HFFc6 (cell line): ENCODE measurements around the gene AKAP6. TPM values are rescaled to one million over a fixed set of nuclear protein-coding genes. Genes with fewer than 3 reads are reported as not detected.

ENCODE experiments used
- DNase-seq: peaks from one replicate; pipeline ENCODE4 v3.0.0-alpha.2; 2018
- H3K27ac Mint-ChIP-seq: 2 replicates; pipeline ENCODE4 v1.8.0; 2020; ENCODE audit warnings: mild to moderate bottlenecking, mixed read lengths
- H3K27me3 Mint-ChIP-seq: 2 replicates; pipeline ENCODE4 v1.8.0; 2021; ENCODE audit warnings: mild to moderate bottlenecking, moderate library complexity, mixed read lengths; ENCODE audit not compliant: insufficient read depth
- H3K36me3 Mint-ChIP-seq: 2 replicates; pipeline ENCODE4 v1.8.0; 2021; ENCODE audit warnings: low read depth, mixed read lengths
- H3K4me1 Mint-ChIP-seq: 2 replicates; pipeline ENCODE4 v1.8.0; 2020; ENCODE audit warnings: low read depth, mixed read lengths
- H3K4me3 Mint-ChIP-seq: 2 replicates; pipeline ENCODE4 v1.8.0; 2020; ENCODE audit warnings: mild to moderate bottlenecking, moderate library complexity, mixed read lengths
- H3K9me3 Mint-ChIP-seq: 2 replicates; pipeline ENCODE4 v1.8.0; 2020; ENCODE audit warnings: mild to moderate bottlenecking, mixed read lengths
- total RNA-seq, 6 experiments: library from RNA; stranded (reverse); fragmentation: NEBNext Ultra II Directional; extraction: Animal tissue kit (Norgen Biotek cat#: 25700); gene quantifications; 2 replicates in 1 of 6; 3 replicates in 5 of 6; pipeline ENCODE4 v1.2.3, GENCODE V29; 2021
- TF ChIP-seq, protein P1 (sequence below): fragments of 200-600 bp; sonication (generic); IDR thresholded peaks from 2 replicates; pipeline ENCODE4 v1.5.0; 2021; ENCODE audit warnings: antibody characterized with exemption, mild to moderate bottlenecking

Gene AKAP6
- total RNA-seq, 6 experiments from 2014 or later = 6.1 to 9.8 (median 6.5) TPM

DNA sequence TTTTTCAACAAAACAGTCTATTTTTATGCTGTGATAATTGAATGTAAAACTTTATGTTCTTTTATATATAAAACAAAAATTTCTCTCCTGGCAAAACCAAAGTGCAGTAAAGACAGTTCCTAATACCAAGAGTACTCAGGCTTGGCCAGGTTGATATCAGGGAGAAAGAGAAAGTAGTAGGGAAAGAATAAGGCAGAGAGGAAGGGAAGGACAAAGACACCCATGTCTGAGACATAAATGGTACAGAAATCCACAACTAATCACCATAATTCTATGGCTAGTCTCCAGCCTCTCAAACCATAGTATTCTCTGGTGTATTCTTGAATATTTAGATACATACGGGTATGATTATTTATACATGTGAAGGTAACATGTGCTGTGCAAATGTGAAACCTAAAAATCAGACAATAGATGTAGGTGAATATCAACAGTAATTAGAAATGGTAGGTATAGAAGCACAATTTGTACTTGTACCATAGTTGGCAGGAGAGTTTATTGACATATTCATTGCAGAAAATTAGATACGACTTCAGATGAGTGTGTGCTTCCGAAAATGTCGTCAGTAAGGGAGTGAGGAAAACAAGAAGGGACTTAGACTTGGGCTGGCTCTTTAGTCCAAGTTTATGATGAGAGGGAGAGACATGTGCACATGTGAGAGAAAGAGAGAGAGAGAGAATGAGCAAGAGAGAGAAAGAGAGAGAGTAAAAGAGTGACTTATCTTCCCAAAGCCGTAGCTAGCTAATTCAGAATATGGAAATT lies 378.8 kb downstream of the AKAP6 start:
- peaks cover 46% of the 10 kb centered on the region for H3K4me1 Mint-ChIP-seq
- H3K27ac Mint-ChIP-seq = peak overlapping the region; percentile 58; the same call in 1 of the 2 replicates
- H3K4me3 Mint-ChIP-seq = no peak overlapping the region
- DNase-seq = no peak
- TF ChIP-seq, protein P1, sequence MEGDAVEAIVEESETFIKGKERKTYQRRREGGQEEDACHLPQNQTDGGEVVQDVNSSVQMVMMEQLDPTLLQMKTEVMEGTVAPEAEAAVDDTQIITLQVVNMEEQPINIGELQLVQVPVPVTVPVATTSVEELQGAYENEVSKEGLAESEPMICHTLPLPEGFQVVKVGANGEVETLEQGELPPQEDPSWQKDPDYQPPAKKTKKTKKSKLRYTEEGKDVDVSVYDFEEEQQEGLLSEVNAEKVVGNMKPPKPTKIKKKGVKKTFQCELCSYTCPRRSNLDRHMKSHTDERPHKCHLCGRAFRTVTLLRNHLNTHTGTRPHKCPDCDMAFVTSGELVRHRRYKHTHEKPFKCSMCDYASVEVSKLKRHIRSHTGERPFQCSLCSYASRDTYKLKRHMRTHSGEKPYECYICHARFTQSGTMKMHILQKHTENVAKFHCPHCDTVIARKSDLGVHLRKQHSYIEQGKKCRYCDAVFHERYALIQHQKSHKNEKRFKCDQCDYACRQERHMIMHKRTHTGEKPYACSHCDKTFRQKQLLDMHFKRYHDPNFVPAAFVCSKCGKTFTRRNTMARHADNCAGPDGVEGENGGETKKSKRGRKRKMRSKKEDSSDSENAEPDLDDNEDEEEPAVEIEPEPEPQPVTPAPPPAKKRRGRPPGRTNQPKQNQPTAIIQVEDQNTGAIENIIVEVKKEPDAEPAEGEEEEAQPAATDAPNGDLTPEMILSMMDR = no peak
- no peaks in the 10 kb centered on the region for H3K36me3 Mint-ChIP-seq
- H3K9me3 Mint-ChIP-seq = no peaks in the 10 kb centered on the region
- H3K27me3 Mint-ChIP-seq = no peaks in the 10 kb centered on the region; the same call in 1 of the 2 replicates

DNA sequence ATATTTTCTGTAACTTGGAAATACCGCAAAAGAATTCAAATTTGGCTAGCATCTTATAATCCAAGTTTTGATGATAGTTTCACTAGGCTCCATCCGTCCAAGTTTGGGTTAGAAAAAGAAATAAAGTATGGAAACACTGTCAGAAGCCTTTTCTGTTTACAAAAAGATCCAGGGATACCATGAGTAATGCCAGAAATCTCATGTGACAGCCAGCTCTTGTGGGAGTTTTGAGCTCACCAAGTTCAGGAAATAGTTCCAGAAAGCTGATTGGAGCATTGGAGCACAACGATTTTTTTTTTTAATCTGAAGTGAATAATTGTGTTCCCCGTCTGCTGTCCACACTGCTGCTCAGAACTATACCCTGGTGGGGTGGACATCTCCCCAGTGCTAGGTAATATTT lies 379.9 kb downstream of the AKAP6 start:
- TF ChIP-seq, protein P1 = no peak
- Mint-ChIP-seq H3K4me1 (peaks cover 38% of the 10 kb centered on the region), H3K27ac (peak overlapping the region; percentile 84), H3K27me3 (no peaks in the 10 kb centered on the region; the same call in 1 of the 2 replicates), H3K36me3 (no peaks in the 10 kb centered on the region), H3K9me3 (no peaks in the 10 kb centered on the region), H3K4me3 (peak overlapping the region; percentile 61; the same call in 1 of the 2 replicates)
- DNase-seq = peak; percentile 83

- no peak for DNase-seq
- no peak overlapping the region for H3K4me3 Mint-ChIP-seq
- H3K4me1 Mint-ChIP-seq = peaks cover 38% of the 10 kb centered on the region
Measured at GRCh38 chr14:32710231-32710671, 381.2 kb downstream of the AKAP6 start.

DNA sequence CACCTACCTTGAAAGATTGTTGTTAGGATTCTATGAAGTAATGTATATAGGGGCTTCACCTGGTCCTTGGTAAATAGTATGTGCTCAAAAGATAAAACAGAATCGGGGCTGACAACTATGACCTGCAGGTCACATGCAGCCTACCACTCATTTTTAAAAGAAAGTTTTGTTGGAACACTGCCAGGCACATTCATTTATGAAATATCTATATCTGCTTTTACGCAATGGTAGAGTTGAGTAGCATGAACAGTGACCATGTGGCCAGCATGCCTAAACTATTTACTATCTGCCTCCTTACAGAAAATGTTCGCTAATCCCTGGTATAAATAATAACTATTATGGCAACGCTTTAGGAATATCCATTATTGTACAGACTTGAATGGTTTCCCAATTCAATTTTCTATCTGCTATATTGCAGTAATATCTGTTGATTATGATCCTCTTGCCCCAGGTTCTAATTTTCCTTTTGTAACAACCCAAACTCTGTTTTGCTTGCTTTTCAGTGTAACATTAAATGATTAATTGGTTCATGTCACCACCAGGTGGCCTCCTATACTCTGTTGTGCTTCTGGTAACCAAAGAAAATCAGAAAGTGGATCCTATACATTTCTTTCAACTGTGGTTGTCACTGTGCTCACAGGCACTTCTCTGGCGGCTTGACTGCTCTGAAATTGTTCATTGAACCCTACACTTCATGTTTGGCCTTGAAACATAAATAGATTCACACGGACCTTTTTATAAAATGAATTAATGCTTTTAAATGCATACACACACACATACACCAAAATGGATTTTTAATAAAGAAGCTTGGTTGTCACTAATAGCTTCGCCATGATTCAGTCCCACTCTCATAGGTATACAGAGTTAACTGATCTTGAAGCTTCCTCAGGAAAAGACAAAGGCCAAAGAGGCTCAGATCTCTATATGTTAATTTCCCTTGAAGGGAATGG lies 381.9 kb downstream of the AKAP6 start:
- Mint-ChIP-seq H3K4me3 (no peak overlapping the region), H3K4me1 (peaks cover 38% of the 10 kb centered on the region), H3K27me3 (no peaks in the 10 kb centered on the region; the same call in 1 of the 2 replicates), H3K36me3 (no peaks in the 10 kb centered on the region), H3K27ac (no peak overlapping the region), H3K9me3 (no peaks in the 10 kb centered on the region)
- TF ChIP-seq, protein P1 = peak; percentile 89
- DNase-seq = peak; percentile 46

More at GRCh38 chr14:32710231-32710671, 381.2 kb downstream of the AKAP6 start:
- Mint-ChIP-seq H3K27ac (peak overlapping the region; percentile 2; the same call in 1 of the 2 replicates), H3K36me3 (no peaks in the 10 kb centered on the region), H3K9me3 (no peaks in the 10 kb centered on the region), H3K27me3 (no peaks in the 10 kb centered on the region; the same call in 1 of the 2 replicates)
- TF ChIP-seq, protein P1 = no peak

GRCh38 chr14:32713856-32714255 lies 384.8 kb downstream of the AKAP6 start:
- no peak overlapping the region for H3K27ac Mint-ChIP-seq
- peaks cover 26% of the 10 kb centered on the region for H3K4me1 Mint-ChIP-seq
- TF ChIP-seq, protein P1 = no peak
- H3K9me3 Mint-ChIP-seq = no peaks in the 10 kb centered on the region
- DNase-seq = no peak
- no peaks in the 10 kb centered on the region; the same call in 1 of the 2 replicates for H3K27me3 Mint-ChIP-seq
- no peaks in the 10 kb centered on the region for H3K36me3 Mint-ChIP-seq
- H3K4me3 Mint-ChIP-seq = no peak overlapping the region
